ENCODE data around the gene PRKCA. TPM values are rescaled to one million over a fixed set of nuclear protein-coding genes. Genes with fewer than 3 reads are reported as not detected.

The PRKCA gene
- total and polyA plus RNA-seq, 2 donors (not counting 3 experiments of a cell fraction or from before 2014, with no cell fraction given) = 7.5 to 34.2 TPM

DNA sequence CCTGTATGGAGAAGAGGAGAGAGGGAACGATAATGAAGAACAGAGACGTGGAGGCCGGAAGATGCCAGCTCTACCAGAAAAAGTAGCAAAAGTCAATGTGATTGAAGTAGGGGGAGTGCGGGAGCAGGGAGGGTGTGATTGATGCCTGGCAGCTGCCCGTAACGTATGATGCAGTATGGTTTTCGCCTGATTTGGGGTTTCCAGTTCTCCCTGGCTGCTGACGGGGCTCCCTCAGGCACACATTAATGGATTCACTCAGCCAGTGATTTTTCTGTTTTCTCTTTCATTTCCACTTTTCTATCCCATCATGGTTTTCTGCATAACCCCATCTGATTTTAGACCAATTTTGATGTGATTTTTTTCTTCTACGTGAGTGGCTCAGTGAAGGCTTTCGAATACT, 62.1 kb downstream of the PRKCA start:
- H3K27ac ChIP-seq (ENCODE audit: insufficient read depth, low read depth, low read length) = no peak overlapping the region
- no peak overlapping the region for H3K9ac ChIP-seq (replicated peaks; ENCODE audit: extremely low read depth, insufficient read depth, low read length)
- intact Hi-C loops (cut with micrococcal nuclease) = no loop called here
- BruUV-seq (replicated peaks) = no TSS peak
- ChIA-PET POLR2A (no interaction called here), CTCF (interaction anchor here (1.3 kb wide), 1 partner anchor 10 kb away, joined by 3 read pairs; no protein-coding TSS in a partner anchor)
- H4K20me1 ChIP-seq (replicated peaks; ENCODE audit: control insufficient read depth, extremely low read depth, insufficient read depth, low read length) = no peaks in the 10 kb centered on the region
- H3K4me2 ChIP-seq (ENCODE audit: insufficient read depth, low read length) = no peak overlapping the region
- FAIRE-seq = no peak
- dilution Hi-C loops (cut with MboI; ENCODE audit: extremely low pct_ligation_motif_present, low sequenced_read_pairs) = no loop called here
- H2AFZ ChIP-seq (ENCODE audit: low read depth, low read length) = no peak overlapping the region
- H3K4me3 ChIP-seq (replicated peaks in 1 of 3; ENCODE audit: insufficient read depth in 1 of 3, low read depth in 1 of 3, low read length in 3 of 3) = no peak overlapping the region
- TF ChIP-seq POLR2A (IDR thresholded peaks at IDR 0.05; ENCODE audit: low read depth, low read length) (no peak), EZH2 (IDR thresholded peaks at IDR 0.05; ENCODE audit: borderline replicate concordance, low read depth, low read length, severe bottlenecking) (no peak), FOS (IDR thresholded peaks at IDR 0.05; ENCODE audit: borderline replicate concordance, insufficient read depth, low read length) (no peak), GATA2 (IDR thresholded peaks at IDR 0.05; ENCODE audit: insufficient read depth, insufficient read length, low read depth, low read length) (no peak), JUN (IDR thresholded peaks at IDR 0.05; ENCODE audit: borderline replicate concordance, insufficient read depth, insufficient read length, low read depth) (no peak), POLR2AphosphoS5 (IDR thresholded peaks at IDR 0.05; ENCODE audit: insufficient read depth, low read depth, low read length) (no peak), MYC (IDR thresholded peaks at IDR 0.05; ENCODE audit: low read depth, low read length) (no peak)
- TF ChIP-seq, protein P1, sequence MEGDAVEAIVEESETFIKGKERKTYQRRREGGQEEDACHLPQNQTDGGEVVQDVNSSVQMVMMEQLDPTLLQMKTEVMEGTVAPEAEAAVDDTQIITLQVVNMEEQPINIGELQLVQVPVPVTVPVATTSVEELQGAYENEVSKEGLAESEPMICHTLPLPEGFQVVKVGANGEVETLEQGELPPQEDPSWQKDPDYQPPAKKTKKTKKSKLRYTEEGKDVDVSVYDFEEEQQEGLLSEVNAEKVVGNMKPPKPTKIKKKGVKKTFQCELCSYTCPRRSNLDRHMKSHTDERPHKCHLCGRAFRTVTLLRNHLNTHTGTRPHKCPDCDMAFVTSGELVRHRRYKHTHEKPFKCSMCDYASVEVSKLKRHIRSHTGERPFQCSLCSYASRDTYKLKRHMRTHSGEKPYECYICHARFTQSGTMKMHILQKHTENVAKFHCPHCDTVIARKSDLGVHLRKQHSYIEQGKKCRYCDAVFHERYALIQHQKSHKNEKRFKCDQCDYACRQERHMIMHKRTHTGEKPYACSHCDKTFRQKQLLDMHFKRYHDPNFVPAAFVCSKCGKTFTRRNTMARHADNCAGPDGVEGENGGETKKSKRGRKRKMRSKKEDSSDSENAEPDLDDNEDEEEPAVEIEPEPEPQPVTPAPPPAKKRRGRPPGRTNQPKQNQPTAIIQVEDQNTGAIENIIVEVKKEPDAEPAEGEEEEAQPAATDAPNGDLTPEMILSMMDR (IDR thresholded peaks at IDR 0.05; ENCODE audit: extremely low read depth in 1 of 2, insufficient read depth in 1 of 2, low read depth in 1 of 2, low read length in 2 of 2) = no peak
- TF ChIP-seq, protein P2, sequence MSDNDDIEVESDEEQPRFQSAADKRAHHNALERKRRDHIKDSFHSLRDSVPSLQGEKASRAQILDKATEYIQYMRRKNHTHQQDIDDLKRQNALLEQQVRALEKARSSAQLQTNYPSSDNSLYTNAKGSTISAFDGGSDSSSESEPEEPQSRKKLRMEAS (IDR thresholded peaks at IDR 0.05; ENCODE audit: insufficient read depth, insufficient read length) = no peak
- peaks cover 7% of the 10 kb centered on the region for H3K4me1 ChIP-seq (ENCODE audit: control insufficient read depth, extremely low read depth, insufficient read depth, low read length)
- DNase-seq (ENCODE audit: low read depth, low spot score) = no peak
- H3K79me2 ChIP-seq (ENCODE audit: control insufficient read depth, insufficient read depth, low read length) = peaks cover 9% of the 10 kb centered on the region
- no peaks in the 10 kb centered on the region for H3K9me1 ChIP-seq (replicated peaks; ENCODE audit: control insufficient read depth, extremely low read depth, insufficient read depth, low read length)
- no peaks in the 10 kb centered on the region for H3K36me3 ChIP-seq (ENCODE audit: control insufficient read depth in 2 of 2, extremely low read depth in 1 of 2, insufficient read depth in 2 of 2, low read length in 2 of 2)
- no peaks in the 10 kb centered on the region for H3K27me3 ChIP-seq (ENCODE audit: control insufficient read depth in 2 of 2, insufficient read depth in 2 of 2, low read length in 2 of 2)
- H3K9me3 ChIP-seq (replicated peaks; ENCODE audit: control insufficient read depth, insufficient read depth, low read length) = no peaks in the 10 kb centered on the region

All from endothelial cell of umbilical vein (primary cell).